Loucy (cell line): ENCODE data around the gene YTHDF2.

Experiments used
- H2AFZ ChIP-seq: fragments of 200-600 bp; sonication (generic); 2 replicates; pipeline ENCODE4 v1.6.0; 2016; ENCODE audit warnings: antibody characterized with exemption, mild to moderate bottlenecking, low read length, moderate library complexity
- H3F3A ChIP-seq: fragments of 200-600 bp; 2 replicates; pipeline ENCODE4 v1.6.0; 2016; ENCODE audit warnings: antibody characterized with exemption, low read depth, mild to moderate bottlenecking
- H3K27me3 ChIP-seq: fragments of 200-600 bp; sonication (generic); 2 replicates; pipeline ENCODE4 v1.6.1; 2014; ENCODE audit warnings: low read length, mild to moderate bottlenecking; ENCODE audit not compliant: insufficient read depth, poor library complexity, severe bottlenecking
- H3K36me3 ChIP-seq: fragments of 200-600 bp; sonication (generic); 2 replicates; pipeline ENCODE4 v1.6.1; 2016; ENCODE audit warnings: low read length; ENCODE audit not compliant: insufficient read depth
- H3K4me1 ChIP-seq: fragments of 200-600 bp; sonication (generic); 2 replicates; pipeline ENCODE4 v1.5.1; 2014; ENCODE audit warnings: low read length, mild to moderate bottlenecking; ENCODE audit not compliant: insufficient read depth, poor library complexity, severe bottlenecking
- H3K4me2 ChIP-seq: fragments of 200-600 bp; sonication (generic); 2 replicates; pipeline ENCODE4 v1.6.0; 2014; ENCODE audit warnings: antibody characterized with exemption, low read length, low read depth, mild to moderate bottlenecking; ENCODE audit not compliant: poor library complexity, severe bottlenecking
- H3K4me3 ChIP-seq: fragments of 200-600 bp; sonication (generic); 2 replicates; pipeline ENCODE4 v1.5.1; 2014; ENCODE audit warnings: low read length, mild to moderate bottlenecking, mixed read lengths; ENCODE audit not compliant: poor library complexity, severe bottlenecking
- H3K79me2 ChIP-seq: fragments of 200-600 bp; sonication (generic); 2 replicates; pipeline ENCODE4 v1.6.1; 2014; ENCODE audit warnings: low read length; ENCODE audit not compliant: insufficient read depth
- H3K9ac ChIP-seq: fragments of 200-600 bp; sonication (generic); 2 replicates; pipeline ENCODE4 v1.6.0; 2014; ENCODE audit warnings: mild to moderate bottlenecking, low read depth, low read length, moderate library complexity; ENCODE audit not compliant: poor library complexity, severe bottlenecking
- H3K9me2 ChIP-seq: fragments of 200-600 bp; sonication (generic); replicated peaks from 2 replicates; pipeline ENCODE4 v1.6.1; 2016; ENCODE audit warnings: low read depth, low read length, mixed read lengths
- H3K9me3 ChIP-seq: fragments of 200-600 bp; sonication (generic); 2 replicates; pipeline ENCODE4 v1.6.1; 2014; ENCODE audit warnings: mild to moderate bottlenecking, antibody characterized with exemption, low read length, low read depth; ENCODE audit not compliant: insufficient read depth
- H4K20me1 ChIP-seq: fragments of 200-600 bp; sonication (generic); 2 replicates; pipeline ENCODE4 v1.6.0; 2014; ENCODE audit warnings: antibody characterized with exemption, low read length, mild to moderate bottlenecking; ENCODE audit not compliant: insufficient read depth, poor library complexity, severe bottlenecking
- EZH2phosphoT487 ChIP-seq: fragments of 200-600 bp; IDR thresholded peaks from 2 replicates; pipeline ENCODE4 v1.6.1; 2018; ENCODE audit warnings: antibody characterized with exemption, mild to moderate bottlenecking, moderate library complexity, borderline replicate concordance
- TF ChIP-seq, protein P1 (sequence below): fragments of 200-600 bp; sonication (generic); conservative IDR thresholded peaks from 2 replicates; pipeline ENCODE4 v1.5.1; 2014; ENCODE audit warnings: mild to moderate bottlenecking, antibody characterized with exemption, low read length

YTHDF2 gene

DNA sequence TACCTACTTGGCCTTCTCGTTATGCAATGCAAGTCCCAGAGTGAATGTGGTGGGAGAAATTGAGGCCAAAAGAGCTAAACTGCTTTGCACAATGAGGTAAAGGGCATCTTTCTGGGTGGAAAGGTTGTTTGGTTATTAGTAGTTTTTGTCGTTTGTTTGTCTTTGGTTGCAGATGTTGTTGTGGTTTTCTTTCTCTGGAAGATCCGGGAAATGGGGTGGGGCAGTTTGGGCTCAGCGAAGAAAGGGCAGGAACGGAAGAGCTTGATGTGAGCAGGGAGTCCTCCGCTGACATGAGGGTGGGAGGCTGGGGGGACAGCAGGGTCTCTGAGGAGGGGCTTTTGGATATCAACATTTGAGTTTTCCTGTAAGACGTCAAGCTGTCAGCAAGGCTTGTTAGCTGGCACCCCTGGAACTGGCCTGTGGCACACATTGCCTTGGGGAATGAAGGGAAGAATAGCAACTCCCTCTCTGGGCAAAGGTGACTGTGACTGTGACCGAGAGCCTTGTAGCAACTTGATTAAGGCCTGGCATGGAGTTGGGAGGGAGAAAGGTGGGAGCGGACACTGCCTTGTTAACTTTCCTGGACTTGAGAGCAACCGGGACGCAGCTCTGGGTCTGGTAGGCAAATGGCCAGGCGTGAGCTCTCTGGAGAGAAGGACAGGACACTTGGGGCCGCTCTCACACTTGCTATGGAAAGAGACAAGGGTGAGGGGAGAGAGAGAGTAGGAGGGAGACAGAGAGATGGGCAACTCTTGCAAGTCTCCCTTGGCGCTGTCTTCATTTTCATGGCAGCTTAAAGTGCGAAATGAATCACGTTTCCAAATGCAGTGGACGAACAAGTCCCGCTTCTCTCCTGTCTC lies 59.8 kb downstream of the YTHDF2 start:
- no peaks in the 10 kb centered on the region for H3K4me1 ChIP-seq
- H4K20me1 ChIP-seq, result no peaks in the 10 kb centered on the region
- no peaks in the 10 kb centered on the region for H3K36me3 ChIP-seq
- H2AFZ ChIP-seq, result no peak overlapping the region
- H3K79me2 ChIP-seq, result no peaks in the 10 kb centered on the region
- H3K9me3 ChIP-seq, result no peaks in the 10 kb centered on the region
- H3K27me3 ChIP-seq, result no peaks in the 10 kb centered on the region
- TF ChIP-seq, protein P1, sequence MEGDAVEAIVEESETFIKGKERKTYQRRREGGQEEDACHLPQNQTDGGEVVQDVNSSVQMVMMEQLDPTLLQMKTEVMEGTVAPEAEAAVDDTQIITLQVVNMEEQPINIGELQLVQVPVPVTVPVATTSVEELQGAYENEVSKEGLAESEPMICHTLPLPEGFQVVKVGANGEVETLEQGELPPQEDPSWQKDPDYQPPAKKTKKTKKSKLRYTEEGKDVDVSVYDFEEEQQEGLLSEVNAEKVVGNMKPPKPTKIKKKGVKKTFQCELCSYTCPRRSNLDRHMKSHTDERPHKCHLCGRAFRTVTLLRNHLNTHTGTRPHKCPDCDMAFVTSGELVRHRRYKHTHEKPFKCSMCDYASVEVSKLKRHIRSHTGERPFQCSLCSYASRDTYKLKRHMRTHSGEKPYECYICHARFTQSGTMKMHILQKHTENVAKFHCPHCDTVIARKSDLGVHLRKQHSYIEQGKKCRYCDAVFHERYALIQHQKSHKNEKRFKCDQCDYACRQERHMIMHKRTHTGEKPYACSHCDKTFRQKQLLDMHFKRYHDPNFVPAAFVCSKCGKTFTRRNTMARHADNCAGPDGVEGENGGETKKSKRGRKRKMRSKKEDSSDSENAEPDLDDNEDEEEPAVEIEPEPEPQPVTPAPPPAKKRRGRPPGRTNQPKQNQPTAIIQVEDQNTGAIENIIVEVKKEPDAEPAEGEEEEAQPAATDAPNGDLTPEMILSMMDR, result no peak
- TF ChIP-seq EZH2phosphoT487, result no peak
- H3K9me2 ChIP-seq, result no peaks in the 10 kb centered on the region
- H3F3A ChIP-seq, result no peaks in the 10 kb centered on the region
- no peak overlapping the region for H3K9ac ChIP-seq
- no peak overlapping the region for H3K4me2 ChIP-seq
- no peak overlapping the region for H3K4me3 ChIP-seq

DNA sequence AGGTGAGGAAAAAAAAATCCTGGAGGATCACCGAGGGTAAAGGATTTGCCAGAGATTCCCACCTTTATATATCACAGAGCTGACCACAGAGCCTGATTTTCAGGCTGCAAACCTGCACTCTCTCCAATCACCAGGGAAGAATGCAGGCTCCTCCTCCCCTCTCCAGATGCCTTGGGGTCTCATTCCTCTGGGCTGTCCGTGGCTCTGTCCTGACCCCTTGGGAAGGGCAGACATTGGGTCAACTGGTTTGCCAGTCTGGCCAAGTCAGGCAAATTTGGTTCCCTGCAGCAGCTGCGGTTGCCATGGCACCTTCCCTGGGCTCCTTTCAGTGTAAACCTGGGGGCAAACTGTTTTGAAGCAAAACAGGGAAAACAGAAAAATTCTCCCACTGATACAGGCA lies 63.6 kb downstream of the YTHDF2 start:
- Histone ChIP-seq H3K9ac (no peak overlapping the region), H3K9me2 (no peaks in the 10 kb centered on the region), H3K4me1 (no peaks in the 10 kb centered on the region), H3K4me2 (no peak overlapping the region), H3F3A (no peaks in the 10 kb centered on the region), H3K27me3 (no peaks in the 10 kb centered on the region), H3K9me3 (no peaks in the 10 kb centered on the region), H3K36me3 (no peaks in the 10 kb centered on the region), H3K4me3 (no peak overlapping the region), H3K79me2 (no peaks in the 10 kb centered on the region), H2AFZ (no peak overlapping the region), H4K20me1 (no peaks in the 10 kb centered on the region)
- TF ChIP-seq EZH2phosphoT487, result no peak

DNA sequence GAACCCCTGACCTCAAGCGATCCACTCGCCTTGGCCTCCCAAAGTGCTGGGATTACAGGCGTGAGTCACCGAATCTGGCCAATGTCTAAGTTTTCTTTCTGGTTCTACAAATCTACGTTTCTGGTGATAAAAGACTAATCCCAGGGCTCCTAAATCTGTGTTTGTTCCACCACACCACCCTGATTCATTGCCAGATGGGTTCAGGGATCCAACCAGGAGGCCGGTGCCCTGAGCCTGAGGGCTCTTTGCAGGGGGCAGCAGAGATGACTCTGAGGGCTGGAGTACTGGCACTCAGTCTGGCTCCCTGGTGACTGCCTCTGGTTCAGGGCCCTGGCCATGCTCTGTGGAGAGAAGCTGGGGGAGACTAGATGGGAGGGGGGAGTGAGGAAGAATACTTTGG lies 64.7 kb downstream of the YTHDF2 start:
- Histone ChIP-seq H3K79me2 (no peaks in the 10 kb centered on the region), H3K4me1 (no peaks in the 10 kb centered on the region), H3K27me3 (no peaks in the 10 kb centered on the region), H4K20me1 (no peaks in the 10 kb centered on the region), H3K4me3 (no peak overlapping the region), H2AFZ (no peak overlapping the region), H3F3A (no peaks in the 10 kb centered on the region), H3K4me2 (no peak overlapping the region), H3K9me2 (no peaks in the 10 kb centered on the region), H3K9ac (no peak overlapping the region), H3K36me3 (no peaks in the 10 kb centered on the region), H3K9me3 (no peaks in the 10 kb centered on the region)
- TF ChIP-seq, protein P1, result no peak
- TF ChIP-seq EZH2phosphoT487, result no peak

DNA sequence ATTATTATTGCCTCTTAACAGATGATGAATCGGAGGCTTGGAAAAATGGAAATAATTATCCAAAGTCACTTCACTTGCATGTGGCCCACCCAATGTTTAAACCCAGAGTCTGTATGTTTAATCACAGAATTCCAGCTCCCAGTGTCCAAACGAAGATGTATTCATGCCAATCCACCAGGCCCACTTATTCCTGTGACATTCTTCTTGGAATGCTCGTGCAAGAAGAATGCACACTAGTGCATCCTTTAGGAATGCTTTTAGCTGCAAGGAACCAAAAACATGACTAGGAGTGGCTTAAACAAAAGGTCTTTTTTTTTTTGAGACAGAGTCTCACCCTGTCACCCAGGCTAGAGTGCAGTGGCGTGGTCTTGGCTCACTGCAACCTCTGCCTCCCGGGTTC lies 66.3 kb downstream of the YTHDF2 start:
- Histone ChIP-seq H3K9ac (no peak overlapping the region), H3K79me2 (no peaks in the 10 kb centered on the region), H3K27me3 (no peaks in the 10 kb centered on the region), H3K4me1 (no peaks in the 10 kb centered on the region), H3F3A (no peaks in the 10 kb centered on the region), H3K9me3 (no peaks in the 10 kb centered on the region), H3K4me2 (no peak overlapping the region), H4K20me1 (no peaks in the 10 kb centered on the region), H3K4me3 (no peak overlapping the region), H3K9me2 (no peaks in the 10 kb centered on the region), H3K36me3 (no peaks in the 10 kb centered on the region), H2AFZ (no peak overlapping the region)
- TF ChIP-seq, protein P1, result no peak
- no peak for TF ChIP-seq EZH2phosphoT487
